GM23338 (cell line): ENCODE data around the gene TPT1. TPM values are rescaled to one million over a fixed set of nuclear protein-coding genes. Genes with fewer than 3 reads are reported as not detected.

ENCODE experiments used
- polyA plus RNA-seq: library from polyadenylated mRNA; unstranded; fragments of >200 nt; fragmentation: Nextera tagmentation; extraction: Ambion mirVana; gene quantifications from 2 replicates; pipeline ENCODE4 v1.2.1, GENCODE V29; 2016
- small RNA-seq: library from RNA; depleted of rRNA; stranded (forward); fragments of <200 nt; gene quantifications from one replicate; pipeline ENCODE3, GENCODE V24; 2014; ENCODE audit warnings: low replicate concordance
- total RNA-seq: library from RNA; depleted of rRNA; stranded (reverse); fragments of >200 nt; shearing (Covaris generic); gene quantifications from 2 replicates; pipeline ENCODE4 v1.2.3, GENCODE V29; 2014; rRNA removed

TPT1 gene
- total and polyA plus RNA-seq, 2 experiments from 2014 or later = 1,385 to 2,519 TPM

Small RNAs within 50 kb of the gene (small RNA-seq; reads per million reads assigned to genes)
- gene SNORA31 = 26.3 reads per million, percentile 98 among the genes with 10 or more reads in this experiment

Other genes starting within 250 kb of the TPT1 start
- 37.1 and 42.1 TPM in 2 replicates for gene GTF2F2, start 220.7 kb downstream of the TPT1 start, total RNA-seq
- 72.0 and 75.6 TPM in 2 replicates for gene GTF2F2, start 220.7 kb downstream of the TPT1 start, polyA plus RNA-seq
- not detected in 2 replicates for gene KCTD4, start 140.1 kb downstream of the TPT1 start, total RNA-seq
- 0.24 and 0.26 TPM in 2 replicates for gene KCTD4, start 140.1 kb downstream of the TPT1 start, polyA plus RNA-seq
- 4.3 and 7.5 TPM in 2 replicates for gene SLC25A30, start 77.2 kb upstream of the TPT1 start, total RNA-seq
- 1.6 and 2.0 TPM in 2 replicates for gene SLC25A30, start 77.2 kb upstream of the TPT1 start, polyA plus RNA-seq
- gene COG3, start 123.8 kb upstream of the TPT1 start, total RNA-seq = 15.6 and 23.9 TPM in 2 replicates
- gene COG3, start 123.8 kb upstream of the TPT1 start, polyA plus RNA-seq = 17.1 and 18.6 TPM in 2 replicates